H1 (cell line): ENCODE results near the gene MPV17L2. TPM values are rescaled to one million over a fixed set of nuclear protein-coding genes. Genes with fewer than 3 reads are reported as not detected.

Source experiments
- CTCF ChIA-PET: fragments of 300-600 bp; sonication (Branson Sonifier 250); formaldehyde crosslinking; loops from one replicate; lab custom pipeline; 2021; ENCODE audit not compliant: partially characterized antibody; lab: Charles Lee
- POLR2A ChIA-PET: fragments of 300-600 bp; sonication (Branson Sonifier 250); formaldehyde crosslinking; loops from one replicate; lab custom pipeline; 2021; ENCODE audit warnings: inconsistent platforms; ENCODE audit not compliant: partially characterized antibody; lab: Charles Lee
- DNase-seq, 2 experiments: peaks; one replicate each; pipeline versions ENCODE4 v3.0.0 to v3.0.0-alpha.2; 2010 to 2022; ENCODE audit warnings: low spot score in 2 of 2, low read depth in 1 of 2, mixed read lengths in 1 of 2
- FAIRE-seq: peaks from 2 replicates; lab custom pipeline; 2011; peaks lifted over from hg19 to GRCh38; lab: Jason Lieb, UNC
- H2AFZ ChIP-seq: 2 replicates; pipeline ENCODE4 v1.8.1; 2012; ENCODE audit warnings: low read length, inconsistent platforms
- H2AK5ac ChIP-seq: 2 replicates; pipeline ENCODE4 v1.6.1; 2013; ENCODE audit warnings: low read depth, low read length
- H2BK120ac ChIP-seq: replicated peaks from 2 replicates; pipeline ENCODE3; 2013; ENCODE audit warnings: low read depth, low read length, inconsistent platforms
- H2BK12ac ChIP-seq: 2 replicates; pipeline ENCODE4 v1.6.1; 2013; ENCODE audit warnings: low read depth, low read length
- H2BK15ac ChIP-seq: 2 replicates; pipeline ENCODE4 v1.6.1; 2013; ENCODE audit warnings: low read length
- H2BK20ac ChIP-seq: 2 replicates; pipeline ENCODE4 v1.6.1; 2013; ENCODE audit warnings: low read length
- H2BK5ac ChIP-seq: 2 replicates; pipeline ENCODE4 v1.6.1; 2013; ENCODE audit warnings: low read depth, low read length
- H3K14ac ChIP-seq: 2 replicates; pipeline ENCODE4 v1.6.1; 2013; ENCODE audit warnings: inconsistent platforms; ENCODE audit not compliant: insufficient read length
- H3K18ac ChIP-seq: 2 replicates; pipeline ENCODE4 v1.6.1; 2013; ENCODE audit warnings: low read length; ENCODE audit errors: extremely low read depth
- H3K23ac ChIP-seq: 2 replicates; pipeline ENCODE4 v1.6.1; 2013; ENCODE audit warnings: inconsistent platforms; ENCODE audit not compliant: insufficient read length
- H3K23me2 ChIP-seq: 2 replicates; pipeline ENCODE4 v1.6.1; 2013; ENCODE audit warnings: low read depth, low read length
- H3K27ac ChIP-seq: 2 replicates; pipeline ENCODE4 v1.6.1; 2011; ENCODE audit warnings: low read depth, low read length, inconsistent platforms
- H3K27me3 ChIP-seq, 4 experiments: replicated peaks in 1 of 4; 1 replicate in 1 of 4; 2 replicates in 3 of 4; pipeline versions ENCODE4 v1.6.1 to v1.8.1; 2011 to 2013; ENCODE audit warnings: low read length in 3 of 4, mild to moderate bottlenecking in 3 of 4, inconsistent platforms in 2 of 4, mixed read lengths in 2 of 4, moderate library complexity in 1 of 4; ENCODE audit not compliant: control insufficient read depth in 3 of 4, insufficient read depth in 3 of 4; ENCODE audit errors: extremely low read depth in 1 of 4
- H3K36me3 ChIP-seq, 4 experiments: 2 replicates each; pipeline versions ENCODE4 v1.6.1 to v1.8.1; 2011 to 2013; ENCODE audit warnings: mild to moderate bottlenecking in 4 of 4, low read length in 3 of 4, moderate library complexity in 2 of 4, control low read depth in 1 of 4, inconsistent platforms in 1 of 4; ENCODE audit not compliant: insufficient read depth in 4 of 4, control insufficient read depth in 2 of 4
- H3K4ac ChIP-seq: replicated peaks from 2 replicates; pipeline ENCODE3; 2013; ENCODE audit warnings: low read length, low read depth, mixed read lengths, inconsistent platforms; ENCODE audit not compliant: insufficient read length
- H3K4me1 ChIP-seq, 4 experiments: replicated peaks in 1 of 4; 1 replicate in 1 of 4; 2 replicates in 3 of 4; pipeline versions ENCODE4 v1.6.1 to v1.8.1; 2011 to 2013; ENCODE audit warnings: low read length in 3 of 4, inconsistent platforms in 2 of 4, mixed read lengths in 1 of 4; ENCODE audit not compliant: insufficient read depth in 4 of 4, control insufficient read depth in 3 of 4
- H3K4me2 ChIP-seq, 2 experiments: 2 replicates each; pipeline versions ENCODE4 v1.6.1 to v1.8.1; 2011 to 2013; ENCODE audit warnings: low read depth in 2 of 2, low read length in 2 of 2, control low read depth in 1 of 2, inconsistent platforms in 1 of 2, mild to moderate bottlenecking in 1 of 2; ENCODE audit not compliant: insufficient read depth in 1 of 2
- H3K4me3 ChIP-seq, 4 experiments: fragments of 200-600, 300-600 bp in 1 of 4; sonication (generic), shearing (Covaris generic), sonication (Bioruptor Twin) in 1 of 4; 2 replicates each; pipeline versions ENCODE4 v1.5.1 to v1.8.1; 2011 to 2016; ENCODE audit warnings: low read length in 4 of 4, low read depth in 3 of 4, control low read depth in 2 of 4, inconsistent platforms in 2 of 4, mild to moderate bottlenecking in 2 of 4, mixed read lengths in 1 of 4, moderate library complexity in 1 of 4; ENCODE audit not compliant: insufficient read depth in 2 of 4; ENCODE audit errors: extremely low read depth in 1 of 4
- H3K56ac ChIP-seq: replicated peaks from 2 replicates; pipeline ENCODE3; 2013; ENCODE audit warnings: low read depth, mild to moderate bottlenecking, mixed read lengths, low read length, inconsistent platforms; ENCODE audit not compliant: insufficient read length
- H3K79me1 ChIP-seq: 2 replicates; pipeline ENCODE4 v1.6.1; 2013; ENCODE audit warnings: low read depth, low read length, control low read depth
- H3K79me2 ChIP-seq, 2 experiments: 2 replicates each; pipeline versions ENCODE4 v1.6.1 to v1.8.1; 2012 to 2013; ENCODE audit warnings: low read length in 2 of 2, mild to moderate bottlenecking in 2 of 2, inconsistent platforms in 1 of 2; ENCODE audit not compliant: insufficient read depth in 2 of 2, control insufficient read depth in 1 of 2
- H3K9ac ChIP-seq, 4 experiments: replicated peaks in 1 of 4; 1 replicate in 1 of 4; 2 replicates in 3 of 4; pipeline versions ENCODE4 v1.6.1 to v1.8.1; 2011 to 2013; ENCODE audit warnings: low read depth in 3 of 4, low read length in 3 of 4, control low read depth in 2 of 4, mild to moderate bottlenecking in 2 of 4, moderate library complexity in 2 of 4, inconsistent platforms in 1 of 4; ENCODE audit errors: extremely low read depth in 1 of 4
- H3K9me3 ChIP-seq, 2 experiments: 2 replicates each; pipeline versions ENCODE4 v1.6.1 to v1.8.1; 2012 to 2013; ENCODE audit warnings: mild to moderate bottlenecking in 2 of 2, moderate library complexity in 2 of 2, control low read depth in 1 of 2, inconsistent platforms in 1 of 2, low read depth in 1 of 2, low read length in 1 of 2, mixed read lengths in 1 of 2; ENCODE audit not compliant: insufficient read depth in 2 of 2
- H4K20me1 ChIP-seq, 2 experiments: replicated peaks in 1 of 2; 2 replicates each; pipeline versions ENCODE3 to v1.8.1; 2011 to 2013; ENCODE audit warnings: inconsistent platforms in 2 of 2, low read length in 2 of 2, mild to moderate bottlenecking in 1 of 2; ENCODE audit not compliant: insufficient read depth in 2 of 2, control insufficient read depth in 1 of 2
- H4K5ac ChIP-seq: 2 replicates; pipeline ENCODE4 v1.6.1; 2013; ENCODE audit warnings: low read length, low read depth, mixed read lengths, inconsistent platforms; ENCODE audit not compliant: insufficient read length
- H4K8ac ChIP-seq: 2 replicates; pipeline ENCODE4 v1.8.0; 2013; ENCODE audit warnings: mild to moderate bottlenecking, moderate library complexity, low read length, inconsistent platforms; ENCODE audit not compliant: insufficient read depth; ENCODE audit errors: extremely low read depth
- H4K91ac ChIP-seq: replicated peaks from 2 replicates; pipeline ENCODE3; 2013; ENCODE audit warnings: low read length, mixed read lengths, inconsistent platforms; ENCODE audit not compliant: insufficient read length
- ASH2L ChIP-seq: fragments of 200-600, 300-600 bp; sonication (generic); IDR thresholded peaks from one replicate; pipeline ENCODE4 v1.7.1; 2017; ENCODE audit warnings: low read length
- EP300 ChIP-seq, 2 experiments: IDR thresholded peaks; 1 replicate in 1 of 2; 2 replicates in 1 of 2; pipeline ENCODE4 v1.6.1; 2011 to 2012; ENCODE audit warnings: low read depth in 2 of 2, low read length in 2 of 2, mild to moderate bottlenecking in 2 of 2, borderline replicate concordance in 1 of 2, inconsistent platforms in 1 of 2, moderate library complexity in 1 of 2
- JUN ChIP-seq: IDR thresholded peaks from 2 replicates; pipeline ENCODE4 v1.6.1; 2011; ENCODE audit warnings: low read depth, mild to moderate bottlenecking, improper control_type of control experiment, low read length
- JUND ChIP-seq: IDR thresholded peaks from 2 replicates; pipeline ENCODE4 v1.6.1; 2011; ENCODE audit warnings: mild to moderate bottlenecking, improper control_type of control experiment, low read length
- KDM1A ChIP-seq: fragments of 200-600, 300-600 bp; sonication (generic); IDR thresholded peaks from 2 replicates; pipeline ENCODE4 v1.7.1; 2016; ENCODE audit warnings: mild to moderate bottlenecking, low read length, borderline replicate concordance
- RXRA ChIP-seq: IDR thresholded peaks from 2 replicates; pipeline ENCODE4 v1.6.1; 2011; ENCODE audit warnings: low read depth, mild to moderate bottlenecking, low read length, moderate library complexity; ENCODE audit not compliant: insufficient read depth
- SUZ12 ChIP-seq: fragments of 200-600 bp; sonication (generic); IDR thresholded peaks from 2 replicates; pipeline ENCODE4 v1.6.1; 2012; ENCODE audit warnings: mild to moderate bottlenecking, inconsistent platforms, low read length, moderate library complexity, mixed read lengths
- TBP ChIP-seq: IDR thresholded peaks from 2 replicates; pipeline ENCODE4 v1.6.1; 2011; ENCODE audit warnings: low read depth, low read length, improper control_type of control experiment
- YY1 ChIP-seq: IDR thresholded peaks from 2 replicates; pipeline ENCODE4 v1.6.1; 2011; ENCODE audit warnings: low read depth, mild to moderate bottlenecking, low read length
- ZNF274 ChIP-seq: IDR thresholded peaks from 2 replicates; pipeline ENCODE4 v1.7.0; 2012; ENCODE audit warnings: low read length, borderline replicate concordance; ENCODE audit errors: extremely low read depth
- WGBS, 2 experiments: shearing (Covaris generic) in 1 of 2; methylation state at CpG; one replicate each; pipeline versions ENCODE4 v1.1.6 to v1.1.7; 2013 to 2015; ENCODE audit warnings: low lambda C conversion rate in 2 of 2, mixed read lengths in 2 of 2, inconsistent platforms in 1 of 2, low coverage in 1 of 2, missing lambda C conversion rate in 1 of 2; ENCODE audit not compliant: insufficient replicate concordance in 2 of 2, insufficient coverage in 1 of 2, insufficient read length in 1 of 2; ENCODE audit errors: extremely low coverage in 1 of 2, missing lambda C conversion rate in 1 of 2; 5-methylcytosine and 5-hydroxymethylcytosine counted together
- polyA plus RNA-seq, 7 experiments: library from polyadenylated mRNA; depleted of rRNA in 3 of 7; stranded (reverse) in 5 of 7; unstranded in 2 of 7; fragments of >200 nt in 5 of 7; fragments of 200-250 nt in 2 of 7; gene quantifications; 1 replicate in 5 of 7; 2 replicates in 1 of 7; 4 replicates in 1 of 7; pipeline versions ENCODE4 v1.2.1 to v1.2.3, GENCODE V29; 2011 to 2013; ENCODE audit warnings: missing spikeins in 2 of 7, mixed read lengths in 2 of 7
- total RNA-seq: library from RNA; stranded (reverse); fragmentation: NEBNext Ultra II Directional; extraction: Animal tissue kit (Norgen Biotek cat#: 25700); gene quantifications from 2 replicates; pipeline ENCODE4 v1.2.1, GENCODE V29; 2021

The MPV17L2 gene
- total and polyA plus RNA-seq, 2 of the 8 experiments (the other 6 are each of a cell fraction or from before 2014, with no cell fraction given), result 24.2 to 82.6 TPM

DNA sequence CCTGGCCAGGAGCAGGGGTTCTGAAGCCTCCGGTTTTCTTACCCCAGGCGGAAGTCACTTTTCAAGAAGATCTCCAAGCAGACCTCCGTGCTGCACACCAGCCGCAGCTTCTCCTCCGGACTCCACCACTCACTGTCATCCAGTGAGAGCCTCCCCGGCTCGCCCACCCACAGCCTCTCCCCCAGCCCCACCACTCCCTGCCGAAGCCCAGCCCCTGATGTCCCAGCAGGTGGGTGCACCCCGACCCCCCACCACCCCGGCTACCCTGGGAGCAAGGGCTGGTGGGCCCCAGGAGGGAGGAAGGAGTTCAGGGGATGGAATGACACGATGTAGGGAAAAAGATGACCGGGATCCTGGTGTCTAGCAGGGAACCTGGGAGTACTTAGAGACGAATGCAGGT is 45.6 kb upstream of the MPV17L2 start:
- no peak overlapping the region for H4K5ac ChIP-seq
- no peak overlapping the region for H2BK15ac ChIP-seq
- peaks cover 0 to 14% (median 9%) of the 10 kb centered on the region in 4 experiments; a peak in 5 of 8 replicates for H3K36me3 ChIP-seq
- H3K4me1 ChIP-seq, result no peaks in the 10 kb centered on the region
- no peak overlapping the region for H3K14ac ChIP-seq
- CTCF ChIA-PET, result interaction anchor here (1.3 kb wide), 2 partner anchors 24 to 34 kb away, joined by 3 to 4 read pairs; no protein-coding TSS in a partner anchor
- H3K23me2 ChIP-seq, result peaks cover 1% of the 10 kb centered on the region; the same call in 1 of the 2 replicates
- no peaks in the 10 kb centered on the region for H3K27me3 ChIP-seq
- no peaks in the 10 kb centered on the region for H3K79me1 ChIP-seq
- H3K4me3 ChIP-seq, result no peak overlapping the region
- POLR2A ChIA-PET, result interaction anchor here (1.4 kb wide), 1 partner anchor 23 kb away, joined by 4 read pairs; no protein-coding TSS in a partner anchor
- no peak overlapping the region for H3K27ac ChIP-seq
- no peak for FAIRE-seq
- peaks cover 1 to 3% of the 10 kb centered on the region in 2 experiments for H4K20me1 ChIP-seq
- H4K8ac ChIP-seq, result no peak overlapping the region
- H3K9me3 ChIP-seq, result no peaks in the 10 kb centered on the region
- H2BK120ac ChIP-seq, result no peak overlapping the region
- H3K4me2 ChIP-seq, result no peak overlapping the region
- H2AFZ ChIP-seq, result no peak overlapping the region
- H3K9ac ChIP-seq, result no peak overlapping the region
- no peak overlapping the region for H2BK5ac ChIP-seq
- no peak overlapping the region for H3K18ac ChIP-seq
- TF ChIP-seq YY1, result no peak
- TF ChIP-seq KDM1A, result no peak
- no peak for TF ChIP-seq JUN
- TF ChIP-seq EP300 (IDR thresholded peaks at IDR 0.05; ENCODE audit: borderline replicate concordance in 1 of 2, low read depth in 2 of 2, low read length in 2 of 2), result no peak
- TF ChIP-seq SUZ12, result no peak
- no peak for TF ChIP-seq ZNF274
- TF ChIP-seq JUND, result no peak
- no peak for TF ChIP-seq ASH2L
- no peak for TF ChIP-seq RXRA
- TF ChIP-seq TBP, result no peak
- TF ChIP-seq, all 59 proteins: peak for 0
- no peak overlapping the region for H2BK12ac ChIP-seq
- H3K4ac ChIP-seq, result no peak overlapping the region
- WGBS, 2 experiments, result 88% methylated on average over 9 of the region's 13 CpGs; no CpG with 5 or more reads in 1 of the 2 experiments
- H3K23ac ChIP-seq, result no peak overlapping the region
- H3K56ac ChIP-seq, result no peak overlapping the region
- H2AK5ac ChIP-seq, result no peak overlapping the region
- H4K91ac ChIP-seq, result no peak overlapping the region
- no peaks in the 10 kb centered on the region for H3K79me2 ChIP-seq
- no peak for DNase-seq
- no peak overlapping the region for H2BK20ac ChIP-seq
